Measurements from ENCODE around the gene LSM12.
A peak's percentile ranks its signal among the peaks of the same experiment; 100 is the strongest.

The LSM12 gene

DNA sequence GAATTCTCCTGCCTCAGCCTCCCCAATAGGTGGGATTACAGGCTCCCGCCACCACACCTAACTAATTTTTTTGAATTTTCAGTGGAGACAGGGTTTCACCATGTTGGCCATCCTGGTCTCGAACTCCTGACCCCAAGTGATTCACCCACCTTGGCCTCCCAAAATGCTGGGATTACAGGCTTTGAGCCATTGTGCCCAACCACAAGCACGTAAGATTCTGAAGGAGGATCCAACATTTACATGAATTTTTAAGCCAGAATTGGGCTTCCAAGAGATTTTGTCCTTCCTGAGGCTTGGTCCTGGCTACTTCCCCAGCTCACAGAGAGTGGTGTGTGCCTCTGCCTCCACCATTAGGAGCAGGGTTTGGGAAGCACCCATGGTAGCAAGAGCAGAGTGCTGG is 15.2 kb upstream of the LSM12 start:
- no peak for DNase-seq (ENCODE audit: low read depth)
- TF ChIP-seq POLR2A (IDR thresholded peaks at IDR 0.05; ENCODE audit: extremely low read depth, insufficient read length) (no peak), MYC (IDR thresholded peaks at IDR 0.05; ENCODE audit: low read depth, low read length) (no peak), CTCF (IDR thresholded peaks at IDR 0.05; ENCODE audit: low read depth, low read length) (no peak)
- TF ChIP-seq, protein P1, sequence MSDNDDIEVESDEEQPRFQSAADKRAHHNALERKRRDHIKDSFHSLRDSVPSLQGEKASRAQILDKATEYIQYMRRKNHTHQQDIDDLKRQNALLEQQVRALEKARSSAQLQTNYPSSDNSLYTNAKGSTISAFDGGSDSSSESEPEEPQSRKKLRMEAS (IDR thresholded peaks at IDR 0.05; ENCODE audit: low read depth, low read length), result no peak

GRCh38 chr17:44079877-44080821 is 13.7 kb upstream of the LSM12 start:
- TF ChIP-seq MYC (IDR thresholded peaks at IDR 0.05; ENCODE audit: low read depth, low read length) (no peak), CTCF (IDR thresholded peaks at IDR 0.05; ENCODE audit: low read depth, low read length) (no peak), POLR2A (IDR thresholded peaks at IDR 0.05; ENCODE audit: extremely low read depth, insufficient read length) (no peak)
- no peak for DNase-seq (ENCODE audit: low read depth)
- no peak overlapping the region for H3K4me3 ChIP-seq (ENCODE audit: low read depth, low read length)

More for the DNA sequence above, 15.2 kb upstream of the LSM12 start:
- H3K4me3 ChIP-seq (ENCODE audit: low read depth, low read length), result no peak overlapping the region

DNA sequence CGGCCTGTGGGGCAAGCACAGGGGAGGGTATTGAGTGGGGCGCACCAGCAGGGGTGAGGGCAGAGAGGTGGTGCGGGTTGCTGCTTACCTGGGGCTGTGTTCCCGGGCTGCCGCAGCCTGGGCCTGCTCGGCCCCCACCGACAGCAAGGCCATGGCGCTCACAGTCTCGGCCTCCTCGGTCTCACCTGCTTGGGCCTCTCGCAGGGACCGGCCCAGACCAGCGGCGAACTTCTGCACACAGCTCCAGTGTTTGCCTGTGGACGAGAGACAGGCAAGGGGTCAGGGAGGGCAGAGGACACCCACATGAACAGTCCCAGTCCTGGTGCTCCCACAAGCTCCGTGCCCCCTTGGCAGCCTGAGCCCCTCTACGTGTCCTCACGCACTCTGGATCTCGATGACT is 11.9 kb upstream of the LSM12 start:
- TF ChIP-seq POLR2A (IDR thresholded peaks at IDR 0.05; ENCODE audit: extremely low read depth, insufficient read length) (no peak), MYC (IDR thresholded peaks at IDR 0.05; ENCODE audit: low read depth, low read length) (no peak), CTCF (IDR thresholded peaks at IDR 0.05; ENCODE audit: low read depth, low read length) (no peak)
- TF ChIP-seq, protein P1 (IDR thresholded peaks at IDR 0.05; ENCODE audit: low read depth, low read length), result no peak
- DNase-seq (ENCODE audit: low read depth), result no peak
- no peak overlapping the region for H3K4me3 ChIP-seq (ENCODE audit: low read depth, low read length)

GRCh38 chr17:44077595-44077909 is 11.1 kb upstream of the LSM12 start:
- peak; percentile 80 for DNase-seq (ENCODE audit: low read depth)

DNA sequence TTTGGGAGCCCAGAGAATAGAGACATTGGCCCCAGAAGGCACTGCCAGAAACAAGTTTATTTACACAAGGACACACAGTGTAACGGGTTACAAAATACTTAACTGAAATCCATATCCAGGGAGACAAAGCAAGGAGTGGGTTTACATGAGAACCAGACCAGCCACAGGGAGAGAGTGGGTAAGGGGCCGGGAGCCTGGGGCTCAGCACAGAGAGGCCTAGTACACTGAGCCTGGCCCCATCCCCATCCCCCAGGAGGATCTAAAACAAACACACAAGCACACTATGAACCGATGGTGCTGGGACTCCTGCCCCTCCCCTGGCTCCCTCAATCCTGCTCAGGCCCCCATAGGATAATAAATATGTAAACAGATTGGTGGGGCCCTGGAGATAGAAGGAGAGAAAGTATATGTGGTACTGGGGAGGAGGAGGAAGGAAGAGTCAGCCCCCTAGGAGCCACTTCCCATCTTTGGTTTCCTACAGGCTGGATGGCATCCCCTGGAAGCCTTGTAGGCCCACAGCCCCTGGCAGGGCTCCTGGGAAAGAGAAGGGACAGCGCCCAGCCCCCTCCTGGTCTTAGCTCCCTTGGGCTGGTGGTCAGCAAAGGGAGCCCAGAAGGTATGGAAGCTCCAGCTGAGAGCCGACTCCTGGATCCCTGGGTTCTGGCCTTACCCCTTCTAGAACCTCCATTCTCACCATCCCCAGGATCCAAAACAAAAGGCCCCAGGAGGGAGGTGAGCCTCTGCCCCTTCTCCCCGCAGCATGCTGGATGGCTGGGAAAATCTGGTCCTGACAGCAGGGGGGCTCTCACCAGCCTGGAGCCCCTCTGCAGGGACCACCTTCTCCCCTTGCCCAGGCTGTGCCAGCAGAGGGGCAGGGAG is 10.5 kb upstream of the LSM12 start:
- H3K4me3 ChIP-seq (ENCODE audit: low read depth, low read length), result no peak overlapping the region
- no peak for DNase-seq (ENCODE audit: low read depth)
- TF ChIP-seq, protein P1 (IDR thresholded peaks at IDR 0.05; ENCODE audit: low read depth, low read length), result no peak
- TF ChIP-seq MYC (IDR thresholded peaks at IDR 0.05; ENCODE audit: low read depth, low read length) (no peak), CTCF (IDR thresholded peaks at IDR 0.05; ENCODE audit: low read depth, low read length) (no peak), POLR2A (IDR thresholded peaks at IDR 0.05; ENCODE audit: extremely low read depth, insufficient read length) (no peak)

More at GRCh38 chr17:44077595-44077909, 11.1 kb upstream of the LSM12 start:
- TF ChIP-seq MYC (IDR thresholded peaks at IDR 0.05; ENCODE audit: low read depth, low read length) (no peak), POLR2A (IDR thresholded peaks at IDR 0.05; ENCODE audit: extremely low read depth, insufficient read length) (no peak), CTCF (IDR thresholded peaks at IDR 0.05; ENCODE audit: low read depth, low read length) (no peak)
- TF ChIP-seq, protein P1 (IDR thresholded peaks at IDR 0.05; ENCODE audit: low read depth, low read length), result no peak
- H3K4me3 ChIP-seq (ENCODE audit: low read depth, low read length), result no peak overlapping the region
